Brain microvascular endothelial cell (primary cell): Measurements from ENCODE around the gene ZNF800.

ENCODE experiments used
- DNase-seq: peaks from one replicate; pipeline ENCODE4 v3.0.0-alpha.2; 2020
- H3K27ac ChIP-seq: fragments of 250-450 bp; sonication (Bioruptor Pico); 2 replicates; pipeline ENCODE4 v1.5.1; 2020; ENCODE audit warnings: mild to moderate bottlenecking, moderate library complexity
- H3K27me3 ChIP-seq: fragments of 250-450 bp; sonication (Bioruptor Pico); replicated peaks from 2 replicates; pipeline ENCODE4 v1.5.1; 2020; ENCODE audit warnings: mild to moderate bottlenecking
- H3K36me3 ChIP-seq: fragments of 250-450 bp; sonication (Bioruptor Pico); replicated peaks from 2 replicates; pipeline ENCODE4 v1.5.1; 2020; ENCODE audit warnings: mild to moderate bottlenecking
- H3K4me3 ChIP-seq: 2 replicates; pipeline ENCODE4 v1.5.1; 2011; ENCODE audit warnings: low read depth, mild to moderate bottlenecking, control low read depth, low read length, moderate library complexity
- in situ Hi-C: cut with HindIII; loops from 2 replicates; pipeline ENCODE4 v1.10.0; 2017; ENCODE audit warnings: low sequenced_read_pairs, low pct_ligation_motif_present
- TF ChIP-seq, protein P1 (sequence below): IDR thresholded peaks from 2 replicates; pipeline ENCODE4 v1.5.1; 2011; ENCODE audit warnings: low read depth, mild to moderate bottlenecking, moderate library complexity, low read length, control low read depth, inconsistent platforms; ENCODE audit errors: missing control alignments

The ZNF800 gene

DNA sequence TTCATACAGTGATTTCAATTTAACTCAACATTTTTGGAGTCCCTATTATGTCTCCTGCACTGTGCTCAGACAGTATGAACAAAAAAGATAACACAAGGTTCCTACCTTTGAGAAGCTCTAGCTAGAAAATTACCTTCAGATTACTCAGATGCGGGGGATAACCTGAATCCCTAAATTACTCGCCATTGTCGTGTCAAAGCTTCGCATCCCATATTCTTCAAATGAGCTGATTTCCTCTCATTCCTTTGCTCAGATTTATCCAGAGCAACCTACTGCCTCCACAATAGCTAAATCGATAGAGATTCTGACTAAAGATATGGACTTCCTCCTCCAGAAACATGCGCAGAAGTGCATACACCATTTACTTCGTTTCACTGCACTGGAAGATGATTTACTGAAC is 42.6 kb downstream of the ZNF800 start:
- H3K27me3 ChIP-seq: no peaks in the 10 kb centered on the region
- TF ChIP-seq, protein P1, sequence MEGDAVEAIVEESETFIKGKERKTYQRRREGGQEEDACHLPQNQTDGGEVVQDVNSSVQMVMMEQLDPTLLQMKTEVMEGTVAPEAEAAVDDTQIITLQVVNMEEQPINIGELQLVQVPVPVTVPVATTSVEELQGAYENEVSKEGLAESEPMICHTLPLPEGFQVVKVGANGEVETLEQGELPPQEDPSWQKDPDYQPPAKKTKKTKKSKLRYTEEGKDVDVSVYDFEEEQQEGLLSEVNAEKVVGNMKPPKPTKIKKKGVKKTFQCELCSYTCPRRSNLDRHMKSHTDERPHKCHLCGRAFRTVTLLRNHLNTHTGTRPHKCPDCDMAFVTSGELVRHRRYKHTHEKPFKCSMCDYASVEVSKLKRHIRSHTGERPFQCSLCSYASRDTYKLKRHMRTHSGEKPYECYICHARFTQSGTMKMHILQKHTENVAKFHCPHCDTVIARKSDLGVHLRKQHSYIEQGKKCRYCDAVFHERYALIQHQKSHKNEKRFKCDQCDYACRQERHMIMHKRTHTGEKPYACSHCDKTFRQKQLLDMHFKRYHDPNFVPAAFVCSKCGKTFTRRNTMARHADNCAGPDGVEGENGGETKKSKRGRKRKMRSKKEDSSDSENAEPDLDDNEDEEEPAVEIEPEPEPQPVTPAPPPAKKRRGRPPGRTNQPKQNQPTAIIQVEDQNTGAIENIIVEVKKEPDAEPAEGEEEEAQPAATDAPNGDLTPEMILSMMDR: no peak
- in situ Hi-C loops: no loop called here

DNA sequence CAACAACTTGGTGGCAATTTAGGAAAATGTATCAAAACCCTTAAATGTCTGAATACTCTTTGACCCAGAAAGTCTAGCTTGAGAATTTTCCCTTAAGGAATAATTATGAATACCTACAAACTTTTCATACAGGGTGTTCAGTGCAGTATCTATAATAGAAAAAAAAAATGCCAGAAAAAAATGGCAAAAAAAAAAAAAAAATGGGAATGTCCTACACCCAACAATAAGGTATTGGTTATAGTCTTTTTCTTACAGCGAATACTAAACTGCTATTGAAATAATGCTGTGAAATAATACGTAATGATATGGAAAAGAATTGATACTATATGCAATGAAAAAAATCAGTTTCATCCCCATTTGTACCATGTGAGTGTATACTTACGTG is 44.3 kb downstream of the ZNF800 start:
- no peak for DNase-seq
- in situ Hi-C loops: no loop called here
- Histone ChIP-seq H3K4me3 (peak overlapping the region; percentile 49), H3K27ac (no peak overlapping the region), H3K27me3 (no peaks in the 10 kb centered on the region), H3K36me3 (no peaks in the 10 kb centered on the region)
- TF ChIP-seq, protein P1: no peak

More for the DNA sequence above, 42.6 kb downstream of the ZNF800 start:
- no peaks in the 10 kb centered on the region for H3K36me3 ChIP-seq
- no peak overlapping the region for H3K27ac ChIP-seq
- no peak for DNase-seq
- H3K4me3 ChIP-seq: no peak overlapping the region

DNA sequence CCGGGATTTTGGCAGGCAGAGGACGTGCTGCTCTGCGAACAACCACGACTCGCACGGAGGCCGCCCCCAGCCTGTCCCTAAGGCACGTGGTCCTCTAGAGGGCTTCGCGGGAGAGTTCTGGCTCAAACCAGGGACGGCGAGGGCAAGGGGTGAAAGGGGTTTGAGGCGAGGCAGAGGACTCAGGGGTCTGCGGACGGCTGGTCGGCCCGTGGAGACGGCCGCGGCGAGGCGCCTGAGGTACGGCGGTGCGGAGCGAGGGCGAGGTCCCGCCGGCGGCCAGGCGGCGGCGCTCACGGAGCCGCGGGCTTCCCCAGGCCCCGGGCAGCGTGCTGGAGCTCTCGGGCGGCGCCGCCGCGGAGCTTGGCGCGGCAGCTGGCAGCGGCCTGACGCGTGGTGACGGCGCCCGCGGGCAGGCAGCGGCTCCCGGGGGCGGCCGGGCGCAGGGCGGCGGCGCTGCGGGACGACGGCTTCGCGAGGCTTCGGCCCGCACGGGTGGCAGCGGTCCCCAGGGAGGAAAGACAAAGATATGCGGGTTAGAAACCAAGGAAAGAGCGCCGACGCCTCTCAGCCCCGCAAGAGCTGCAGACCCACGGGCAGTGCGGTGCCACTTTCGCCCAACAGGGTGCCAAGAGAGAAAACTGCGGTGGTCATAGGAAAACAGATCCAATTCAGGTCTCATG is 44.8 kb downstream of the ZNF800 start:
- TF ChIP-seq, protein P1: peak; percentile 57
- no peaks in the 10 kb centered on the region for H3K27me3 ChIP-seq
- H3K4me3 ChIP-seq: peak overlapping the region; percentile 49
- peak; percentile 42 for DNase-seq
- in situ Hi-C loops: no loop called here
- H3K27ac ChIP-seq: no peak overlapping the region
- H3K36me3 ChIP-seq: no peaks in the 10 kb centered on the region

DNA sequence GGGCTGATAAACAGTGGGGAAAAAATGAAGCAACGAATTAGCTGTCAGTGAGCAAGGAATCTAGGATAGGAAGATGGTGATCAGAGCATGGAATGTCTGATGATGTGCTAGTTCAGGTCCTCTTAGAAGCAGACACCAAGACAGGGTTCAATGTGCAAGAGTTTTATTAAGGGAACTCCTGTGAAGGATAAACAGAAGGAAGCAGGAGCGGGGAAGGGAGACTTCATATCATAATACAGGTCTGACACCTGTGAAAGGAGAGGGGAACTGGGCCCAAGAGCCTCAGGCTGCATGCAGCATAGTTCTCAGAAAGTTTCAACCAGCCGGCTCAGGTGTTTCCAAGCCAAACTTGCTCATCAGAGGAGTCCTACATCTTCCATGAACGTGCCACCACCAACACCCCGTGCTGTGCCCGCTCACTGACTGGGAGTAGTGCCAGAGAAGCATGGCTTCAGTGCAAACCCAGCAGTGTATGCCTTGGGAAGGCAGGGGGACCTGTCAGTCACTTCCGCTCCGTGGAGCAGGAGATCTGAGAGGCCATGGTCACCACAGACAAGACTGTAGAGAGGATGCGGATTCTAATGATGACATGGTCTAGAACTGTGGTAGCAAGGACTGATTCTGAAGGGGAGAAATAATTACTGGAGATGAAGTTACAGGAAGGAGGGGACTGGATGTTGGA is 45.8 kb downstream of the ZNF800 start:
- no peak for DNase-seq
- TF ChIP-seq, protein P1: no peak
- in situ Hi-C loops: no loop called here

DNA sequence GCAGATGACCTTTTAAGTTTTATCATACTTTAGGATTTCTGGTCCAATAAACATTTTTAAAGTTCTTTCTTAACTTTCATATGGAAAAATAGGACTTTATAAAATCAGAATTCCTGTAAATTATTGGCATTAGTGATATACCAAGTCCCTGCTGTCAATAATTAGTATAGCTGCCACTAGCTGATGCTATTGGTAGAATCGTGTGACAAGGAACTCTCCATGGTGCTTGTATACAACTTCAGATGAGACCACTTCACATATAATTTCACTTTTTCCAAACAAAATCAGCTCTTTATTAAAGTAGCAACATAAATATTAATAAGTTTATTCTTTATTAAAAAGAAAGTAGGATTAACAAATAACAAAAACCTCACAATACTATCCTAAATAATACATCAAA is 49.9 kb downstream of the ZNF800 start:
- H3K36me3 ChIP-seq: no peaks in the 10 kb centered on the region

More for the DNA sequence above, 45.8 kb downstream of the ZNF800 start:
- H3K4me3 ChIP-seq: no peak overlapping the region
- no peaks in the 10 kb centered on the region for H3K36me3 ChIP-seq
- no peak overlapping the region for H3K27ac ChIP-seq
- no peaks in the 10 kb centered on the region for H3K27me3 ChIP-seq

More for the DNA sequence above, 49.9 kb downstream of the ZNF800 start:
- Histone ChIP-seq H3K27me3 (no peaks in the 10 kb centered on the region), H3K4me3 (no peak overlapping the region), H3K27ac (no peak overlapping the region)
- TF ChIP-seq, protein P1: no peak
- no peak for DNase-seq
- in situ Hi-C loops: no loop called here
